Measurements from ENCODE around the gene DGCR2.

DNA sequence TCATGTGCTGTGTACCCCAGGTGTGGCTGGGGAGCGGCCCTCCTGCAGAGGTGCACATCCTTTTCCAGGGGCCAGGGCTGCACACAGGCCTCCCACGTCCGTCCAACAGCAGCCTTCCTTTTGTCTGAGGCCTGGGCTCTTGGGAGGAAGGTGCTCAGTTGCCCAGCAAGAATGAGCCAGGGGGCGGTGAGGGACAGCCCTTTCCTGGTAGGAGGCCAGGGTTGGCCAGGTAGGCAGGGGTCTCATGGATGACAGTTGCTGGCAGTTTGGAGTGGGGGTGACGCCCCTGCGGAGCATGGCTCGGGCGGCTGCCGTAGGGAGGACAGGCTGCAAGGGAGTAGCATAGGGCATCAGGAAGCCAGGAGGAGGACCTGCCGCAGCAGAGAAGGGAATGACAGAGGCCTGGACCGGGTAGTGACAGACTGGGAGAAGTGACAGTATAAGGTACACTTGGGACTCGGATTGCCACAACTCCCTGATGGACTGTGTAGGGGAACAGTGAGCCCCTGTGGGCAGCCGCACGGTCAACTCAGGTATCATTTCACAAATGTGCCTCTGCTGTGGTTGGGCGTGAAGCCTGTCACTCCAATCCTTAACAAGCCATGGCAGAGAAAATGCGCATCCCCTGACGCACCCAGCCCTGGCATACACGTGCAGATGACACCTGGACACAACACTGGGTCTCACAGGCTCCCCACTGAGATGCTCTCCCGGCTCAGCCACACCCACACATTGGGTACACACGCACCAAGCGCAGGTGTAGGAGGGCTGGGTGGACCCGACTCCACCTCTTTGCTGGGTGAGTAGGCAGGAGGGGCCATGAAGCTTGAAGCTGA, 79.7 kb downstream of the DGCR2 start:
- TF ChIP-seq EZH2 (IDR thresholded peaks at IDR 0.05; ENCODE audit: insufficient read depth, poor library complexity, severe bottlenecking) (no peak), EZH2phosphoT487 (IDR thresholded peaks at IDR 0.05; ENCODE audit: insufficient read depth, low read depth) (no peak)

Data from GM23248 (cell line).